HG02840 (cell line): ENCODE data around the gene SAA2.

Experiments used
- ATAC-seq: cut with Tn5 transposase; IDR thresholded peaks from one replicate; pipeline ENCODE4 v1.9.1; 2021; ENCODE audit warnings: mild to moderate bottlenecking, moderate library complexity, moderate number of reproducible peaks; ENCODE audit not compliant: unreplicated experiment, low FRiP score

Gene SAA2

GRCh38 chr11:18253778-18254338 lies 5.4 kb upstream of the SAA2 start:
- ATAC-seq: no peak

- ATAC-seq: no peak
Measured at GRCh38 chr11:18253233-18253632, 4.8 kb upstream of the SAA2 start.

- peak; percentile 7 for ATAC-seq
Measured at GRCh38 chr11:18247191-18247581, 1.3 kb downstream of the SAA2 start.

- peak; percentile 67 for ATAC-seq
Measured at GRCh38 chr11:18246379-18247190, 1.9 kb downstream of the SAA2 start.

- no peak for ATAC-seq
Measured at GRCh38 chr11:18245396-18245795, 3.1 kb downstream of the SAA2 start.

- no peak for ATAC-seq
Measured at GRCh38 chr11:18243783-18244362, 4.6 kb downstream of the SAA2 start.

GRCh38 chr11:18239655-18240054 lies 8.8 kb downstream of the SAA2 start:
- no peak for ATAC-seq

GRCh38 chr11:18236664-18237356 lies 11.7 kb downstream of the SAA2 start, which contains the start of gene SAA4:
Gene SAA4 (minus strand): TSS chr11:18236802. CDS start chr11:18235926, 876 bp downstream.
- ATAC-seq: no peak

GRCh38 chr11:18235394-18236334 lies 12.8 kb downstream of the SAA2 start:
- no peak for ATAC-seq

- ATAC-seq: no peak
Measured at GRCh38 chr11:18233912-18234311, 14.6 kb downstream of the SAA2 start.

GRCh38 chr11:18230859-18231258 lies 17.6 kb downstream of the SAA2 start:
- ATAC-seq: no peak

GRCh38 chr11:18229501-18229900 lies 19.0 kb downstream of the SAA2 start:
- peak; percentile 88 for ATAC-seq

- ATAC-seq: no peak
Measured at GRCh38 chr11:18225913-18226312, 22.6 kb downstream of the SAA2 start.

- no peak for ATAC-seq
Measured at GRCh38 chr11:18223591-18224387, 24.7 kb downstream of the SAA2 start.

- ATAC-seq: no peak
Measured at GRCh38 chr11:18222814-18223421, 25.6 kb downstream of the SAA2 start.

GRCh38 chr11:18221274-18221876 lies 27.1 kb downstream of the SAA2 start:
- no peak for ATAC-seq

GRCh38 chr11:18209058-18209457 lies 39.4 kb downstream of the SAA2 start:
- ATAC-seq: no peak

GRCh38 chr11:18204771-18205170 lies 43.7 kb downstream of the SAA2 start:
- no peak for ATAC-seq
